Measurements from ENCODE around the gene IMPDH2. TPM values are rescaled to one million over a fixed set of nuclear protein-coding genes. Genes with fewer than 3 reads are reported as not detected.

The IMPDH2 gene
- total and polyA plus RNA-seq, 10 of the 15 experiments (the other 5 are each of a cell fraction or from before 2014, with no cell fraction given), result 190 to 424 (median 345) TPM

DNA sequence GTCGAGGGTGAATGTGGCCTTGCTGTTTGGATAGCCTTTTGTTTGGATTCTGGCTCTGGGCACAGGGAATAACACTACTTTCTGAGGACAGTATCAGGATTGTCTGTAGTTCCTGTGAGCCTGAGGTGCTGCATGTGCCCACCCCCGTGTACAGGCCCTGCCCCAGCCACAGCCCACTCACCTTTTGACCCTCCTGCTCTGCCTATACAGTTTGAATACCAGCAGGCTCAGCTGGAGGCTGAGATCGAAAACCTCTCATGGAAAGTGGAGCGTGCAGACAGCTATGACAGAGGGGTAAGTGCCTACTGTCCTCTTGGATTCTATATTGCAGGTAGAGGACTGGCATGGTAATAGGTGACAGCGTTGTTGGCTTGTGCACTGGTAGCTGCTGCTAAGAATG lies 46.5 kb downstream of the IMPDH2 start:
- DNase-seq (ENCODE audit: low read depth, low spot score) (no peak), FAIRE-seq (no peak), ATAC-seq (no peak)
- H3K36me3 ChIP-seq (ENCODE audit: control insufficient read depth in 2 of 2, insufficient read depth in 2 of 2, low read length in 1 of 2), result peaks cover 27% of the 10 kb centered on the region in 2 experiments
- CTCF ChIA-PET, result no interaction called here
- WGBS (ENCODE audit: insufficient coverage, insufficient replicate concordance, low lambda C conversion rate, missing lambda C conversion rate), result 80% methylated on average over 5 of the region's 5 CpGs
- BruUV-seq (replicated peaks), result no TSS peak
- H3K4me3 ChIP-seq, result no peak overlapping the region
- no peak overlapping the region for H3K4me2 ChIP-seq (ENCODE audit: control insufficient read depth, insufficient read depth)
- no peaks in the 10 kb centered on the region for H3K27me3 ChIP-seq (replicated peaks in 1 of 2; ENCODE audit: control insufficient read depth in 2 of 2, insufficient read depth in 2 of 2, low read length in 1 of 2)
- no peaks in the 10 kb centered on the region for H3K4me1 ChIP-seq (ENCODE audit: control insufficient read depth, insufficient read depth, low read length)
- H4K20me1 ChIP-seq (ENCODE audit: control insufficient read depth, insufficient read depth), result no peaks in the 10 kb centered on the region
- TF ChIP-seq, protein P1, sequence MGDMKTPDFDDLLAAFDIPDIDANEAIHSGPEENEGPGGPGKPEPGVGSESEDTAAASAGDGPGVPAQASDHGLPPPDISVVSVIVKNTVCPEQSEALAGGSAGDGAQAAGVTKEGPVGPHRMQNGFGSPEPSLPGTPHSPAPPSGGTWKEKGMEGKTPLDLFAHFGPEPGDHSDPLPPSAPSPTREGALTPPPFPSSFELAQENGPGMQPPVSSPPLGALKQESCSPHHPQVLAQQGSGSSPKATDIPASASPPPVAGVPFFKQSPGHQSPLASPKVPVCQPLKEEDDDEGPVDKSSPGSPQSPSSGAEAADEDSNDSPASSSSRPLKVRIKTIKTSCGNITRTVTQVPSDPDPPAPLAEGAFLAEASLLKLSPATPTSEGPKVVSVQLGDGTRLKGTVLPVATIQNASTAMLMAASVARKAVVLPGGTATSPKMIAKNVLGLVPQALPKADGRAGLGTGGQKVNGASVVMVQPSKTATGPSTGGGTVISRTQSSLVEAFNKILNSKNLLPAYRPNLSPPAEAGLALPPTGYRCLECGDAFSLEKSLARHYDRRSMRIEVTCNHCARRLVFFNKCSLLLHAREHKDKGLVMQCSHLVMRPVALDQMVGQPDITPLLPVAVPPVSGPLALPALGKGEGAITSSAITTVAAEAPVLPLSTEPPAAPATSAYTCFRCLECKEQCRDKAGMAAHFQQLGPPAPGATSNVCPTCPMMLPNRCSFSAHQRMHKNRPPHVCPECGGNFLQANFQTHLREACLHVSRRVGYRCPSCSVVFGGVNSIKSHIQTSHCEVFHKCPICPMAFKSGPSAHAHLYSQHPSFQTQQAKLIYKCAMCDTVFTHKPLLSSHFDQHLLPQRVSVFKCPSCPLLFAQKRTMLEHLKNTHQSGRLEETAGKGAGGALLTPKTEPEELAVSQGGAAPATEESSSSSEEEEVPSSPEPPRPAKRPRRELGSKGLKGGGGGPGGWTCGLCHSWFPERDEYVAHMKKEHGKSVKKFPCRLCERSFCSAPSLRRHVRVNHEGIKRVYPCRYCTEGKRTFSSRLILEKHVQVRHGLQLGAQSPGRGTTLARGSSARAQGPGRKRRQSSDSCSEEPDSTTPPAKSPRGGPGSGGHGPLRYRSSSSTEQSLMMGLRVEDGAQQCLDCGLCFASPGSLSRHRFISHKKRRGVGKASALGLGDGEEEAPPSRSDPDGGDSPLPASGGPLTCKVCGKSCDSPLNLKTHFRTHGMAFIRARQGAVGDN (IDR thresholded peaks at IDR 0.05), result no peak
- TF ChIP-seq SMARCA5 (IDR thresholded peaks at IDR 0.05) (no peak), MTA2 (IDR thresholded peaks at IDR 0.05; ENCODE audit: low read depth) (no peak), NBN (IDR thresholded peaks at IDR 0.05) (no peak), MYB (IDR thresholded peaks at IDR 0.05; ENCODE audit: borderline replicate concordance, low read depth, low read length) (no peak), KAT2A (conservative IDR thresholded peaks at IDR 0.05; ENCODE audit: control insufficient read depth, low read depth, low read length) (no peak), SRF (IDR thresholded peaks at IDR 0.05; ENCODE audit: low read depth in 2 of 2, low read length in 2 of 2) (no peak), HSF1 (IDR thresholded peaks at IDR 0.05; ENCODE audit: low read depth, low read length) (no peak), HCFC1 (IDR thresholded peaks at IDR 0.05; ENCODE audit: low read length) (no peak), FOXK2 (IDR thresholded peaks at IDR 0.05) (no peak), YY1 (IDR thresholded peaks at IDR 0.05; ENCODE audit: low read depth, low read length) (no peak), ZNF384 (IDR thresholded peaks at IDR 0.05; ENCODE audit: borderline replicate concordance, low read depth, low read length) (no peak)
- TF ChIP-seq, protein P2, sequence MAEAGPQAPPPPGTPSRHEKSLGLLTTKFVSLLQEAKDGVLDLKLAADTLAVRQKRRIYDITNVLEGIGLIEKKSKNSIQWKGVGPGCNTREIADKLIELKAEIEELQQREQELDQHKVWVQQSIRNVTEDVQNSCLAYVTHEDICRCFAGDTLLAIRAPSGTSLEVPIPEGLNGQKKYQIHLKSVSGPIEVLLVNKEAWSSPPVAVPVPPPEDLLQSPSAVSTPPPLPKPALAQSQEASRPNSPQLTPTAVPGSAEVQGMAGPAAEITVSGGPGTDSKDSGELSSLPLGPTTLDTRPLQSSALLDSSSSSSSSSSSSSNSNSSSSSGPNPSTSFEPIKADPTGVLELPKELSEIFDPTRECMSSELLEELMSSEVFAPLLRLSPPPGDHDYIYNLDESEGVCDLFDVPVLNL (IDR thresholded peaks at IDR 0.05; ENCODE audit: low read depth, low read length), result no peak
- in situ Hi-C loops (cut with MboI) (no loop called here), intact Hi-C loops (cut with micrococcal nuclease; ENCODE audit: unreplicated experiment) (no loop called here)
- H2AFZ ChIP-seq (ENCODE audit: control insufficient read depth, low read depth, low read length), result no peak overlapping the region
- no peaks in the 10 kb centered on the region for H3K79me2 ChIP-seq (ENCODE audit: control insufficient read depth, insufficient read depth, low read length)
- H3K9ac ChIP-seq (ENCODE audit: control insufficient read depth, insufficient read depth, low read length), result no peak overlapping the region
- no peak overlapping the region for H3K27ac ChIP-seq (ENCODE audit: control insufficient read depth, insufficient read depth)
- POLR2A ChIA-PET, result no interaction called here
- RAD21 ChIA-PET (ENCODE audit: unreplicated experiment), result no interaction called here
- SMC1A ChIA-PET (ENCODE audit: uncharacterized antibody, unreplicated experiment), result no interaction called here
- no peaks in the 10 kb centered on the region for H3K9me3 ChIP-seq (replicated peaks; ENCODE audit: control insufficient read depth, insufficient read depth, low read length)

Data from GM12878 (cell line).